HFF-Myc (cell line): Measurements from ENCODE around the gene RBP5.

Experiments used
- DNase-seq: peaks from one replicate; pipeline ENCODE4 v3.0.0-alpha.2; 2011; ENCODE audit warnings: low read depth; ENCODE audit errors: extremely low read depth
- H3K4me3 ChIP-seq: replicated peaks from 2 replicates; pipeline ENCODE4 v1.5.1; 2011; ENCODE audit warnings: low read depth, mild to moderate bottlenecking, control low read depth, low read length
- TF ChIP-seq, protein P1 (sequence below): IDR thresholded peaks from 2 replicates; pipeline ENCODE4 v1.5.1; 2012; ENCODE audit warnings: mild to moderate bottlenecking, low read depth, low read length, control low read depth; ENCODE audit errors: missing control alignments

Gene RBP5

DNA sequence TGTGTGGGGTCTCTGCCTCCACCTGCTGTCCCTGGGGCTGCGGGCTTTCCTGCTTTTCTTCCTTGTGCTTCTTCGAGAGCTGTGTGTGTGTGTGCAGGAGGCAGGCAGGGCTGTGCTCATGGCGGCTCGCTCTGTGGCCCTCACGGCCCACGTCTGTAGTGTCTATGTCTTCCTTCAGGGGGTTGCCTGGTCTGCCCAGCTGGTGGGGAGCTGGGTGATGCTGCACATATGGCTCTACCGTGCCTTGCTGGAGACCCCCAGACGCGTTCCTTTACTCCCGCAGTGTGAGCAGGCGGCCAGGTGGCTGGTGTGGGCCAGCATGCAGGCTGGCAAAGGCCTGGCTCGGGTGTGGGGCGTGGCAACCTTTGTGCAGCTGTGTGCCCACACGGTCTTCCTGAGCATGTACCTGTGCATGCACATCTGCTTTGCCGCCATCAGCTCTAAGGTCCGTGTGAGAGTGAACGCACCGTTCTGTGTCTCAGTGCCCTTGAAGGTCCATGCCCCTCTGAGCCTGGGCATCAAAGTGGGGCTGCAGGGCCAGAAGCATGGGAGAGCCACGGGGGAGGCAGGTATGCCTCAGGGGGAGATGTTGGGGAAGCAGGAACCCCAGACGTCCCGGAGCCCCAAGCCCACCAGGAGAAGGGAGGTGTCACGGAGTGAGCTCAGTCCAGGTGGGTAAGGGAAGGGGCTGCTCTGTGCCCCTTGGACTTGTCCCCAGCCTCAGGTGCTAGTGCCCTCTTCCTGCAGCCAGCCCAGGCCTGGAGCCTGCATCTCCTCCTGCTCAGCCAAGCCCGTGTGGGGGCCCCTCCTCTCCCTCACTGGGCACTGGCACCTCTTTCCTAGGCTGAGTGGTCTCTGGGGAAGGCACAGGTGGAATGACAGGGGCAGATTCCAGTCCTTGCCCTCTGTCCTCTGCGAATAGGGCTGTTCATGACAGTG lies 27.8 kb upstream of the RBP5 start:
- no peak for DNase-seq
- TF ChIP-seq, protein P1, sequence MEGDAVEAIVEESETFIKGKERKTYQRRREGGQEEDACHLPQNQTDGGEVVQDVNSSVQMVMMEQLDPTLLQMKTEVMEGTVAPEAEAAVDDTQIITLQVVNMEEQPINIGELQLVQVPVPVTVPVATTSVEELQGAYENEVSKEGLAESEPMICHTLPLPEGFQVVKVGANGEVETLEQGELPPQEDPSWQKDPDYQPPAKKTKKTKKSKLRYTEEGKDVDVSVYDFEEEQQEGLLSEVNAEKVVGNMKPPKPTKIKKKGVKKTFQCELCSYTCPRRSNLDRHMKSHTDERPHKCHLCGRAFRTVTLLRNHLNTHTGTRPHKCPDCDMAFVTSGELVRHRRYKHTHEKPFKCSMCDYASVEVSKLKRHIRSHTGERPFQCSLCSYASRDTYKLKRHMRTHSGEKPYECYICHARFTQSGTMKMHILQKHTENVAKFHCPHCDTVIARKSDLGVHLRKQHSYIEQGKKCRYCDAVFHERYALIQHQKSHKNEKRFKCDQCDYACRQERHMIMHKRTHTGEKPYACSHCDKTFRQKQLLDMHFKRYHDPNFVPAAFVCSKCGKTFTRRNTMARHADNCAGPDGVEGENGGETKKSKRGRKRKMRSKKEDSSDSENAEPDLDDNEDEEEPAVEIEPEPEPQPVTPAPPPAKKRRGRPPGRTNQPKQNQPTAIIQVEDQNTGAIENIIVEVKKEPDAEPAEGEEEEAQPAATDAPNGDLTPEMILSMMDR = no peak
- no peak overlapping the region for H3K4me3 ChIP-seq

- TF ChIP-seq, protein P1 = no peak
- DNase-seq = no peak
- H3K4me3 ChIP-seq = no peak overlapping the region
Observed at GRCh38 chr12:7155471-7156034, 26.9 kb upstream of the RBP5 start.

- no peak overlapping the region for H3K4me3 ChIP-seq
- TF ChIP-seq, protein P1 = no peak
- no peak for DNase-seq
Observed at GRCh38 chr12:7154901-7155470, 26.3 kb upstream of the RBP5 start.

- no peak overlapping the region for H3K4me3 ChIP-seq
- no peak for DNase-seq
- TF ChIP-seq, protein P1 = no peak
Observed at GRCh38 chr12:7154042-7154441, 25.4 kb upstream of the RBP5 start.

GRCh38 chr12:7152818-7153217 lies 24.1 kb upstream of the RBP5 start:
- H3K4me3 ChIP-seq = no peak overlapping the region
- DNase-seq = no peak
- TF ChIP-seq, protein P1 = no peak

- no peak overlapping the region for H3K4me3 ChIP-seq
- TF ChIP-seq, protein P1 = no peak
- no peak for DNase-seq
Observed at GRCh38 chr12:7151532-7151931, 22.8 kb upstream of the RBP5 start.
